Activated naive CD8-positive, alpha-beta T cell treated with anti-CD3 and anti-CD28 coated beads, Interleukin-2, amount 50 U/mL, for 16 hours (primary cell): ENCODE results near the gene KAT2B.
"Not testable (repeated sequence)": the region's sequence is repeated elsewhere in the genome, so short reads cannot be mapped to it uniquely, and the experiment has no call there.

Source experiments
- DNase-seq: peaks from one replicate; pipeline ENCODE4 v3.0.0-alpha.2; 2020; ENCODE audit warnings: low read depth, low spot score

KAT2B gene

DNA sequence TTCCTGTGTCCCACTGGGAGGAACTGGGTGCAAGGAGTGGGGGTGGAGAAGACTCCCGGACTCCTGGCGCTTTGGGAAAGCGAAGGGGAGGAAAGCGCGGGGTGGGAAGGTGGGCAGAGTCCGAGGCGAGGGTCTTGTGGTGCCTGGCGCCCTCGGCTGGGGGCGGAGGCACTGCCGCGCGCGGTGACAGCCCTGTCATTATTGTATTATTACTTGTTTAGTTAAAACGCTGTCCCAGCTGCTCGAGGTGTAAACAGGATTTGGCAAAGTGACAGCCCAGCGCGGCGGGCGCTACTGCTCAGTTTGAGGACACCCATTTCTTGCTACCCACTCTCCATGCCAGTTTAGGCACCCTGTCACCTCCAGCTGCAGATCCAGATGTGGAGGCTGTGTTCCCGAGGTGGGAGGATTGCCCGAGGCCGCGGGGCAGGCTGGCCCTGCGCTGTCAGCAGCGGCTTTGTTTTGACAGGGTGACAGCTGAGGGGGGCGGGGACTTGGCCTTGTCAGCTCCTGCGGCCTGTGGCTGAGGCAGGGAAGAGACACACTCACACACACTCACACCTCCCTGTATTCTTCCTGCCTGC is 1.0 kb downstream of the KAT2B start:
- DNase-seq = peak; percentile 47

DNA sequence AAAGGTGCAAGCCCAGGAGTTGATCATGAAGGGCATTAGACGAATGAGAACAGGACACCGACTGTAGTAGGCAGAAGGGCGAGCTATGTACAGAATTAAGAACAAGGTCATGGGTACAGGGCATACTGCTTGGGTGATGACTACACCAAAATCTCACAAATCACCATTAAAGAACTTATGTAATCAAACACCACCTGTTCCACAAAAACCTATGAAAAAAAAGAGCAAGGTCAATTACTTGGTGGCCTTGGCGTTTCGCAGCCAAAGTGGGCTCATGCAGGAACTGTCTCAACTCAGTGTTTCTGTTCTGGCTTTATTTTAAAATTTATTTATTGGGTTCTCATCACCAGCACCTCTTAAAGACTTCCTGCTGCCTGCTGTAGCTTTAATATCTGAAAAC is 2.1 kb downstream of the KAT2B start:
- DNase-seq = no peak

DNA sequence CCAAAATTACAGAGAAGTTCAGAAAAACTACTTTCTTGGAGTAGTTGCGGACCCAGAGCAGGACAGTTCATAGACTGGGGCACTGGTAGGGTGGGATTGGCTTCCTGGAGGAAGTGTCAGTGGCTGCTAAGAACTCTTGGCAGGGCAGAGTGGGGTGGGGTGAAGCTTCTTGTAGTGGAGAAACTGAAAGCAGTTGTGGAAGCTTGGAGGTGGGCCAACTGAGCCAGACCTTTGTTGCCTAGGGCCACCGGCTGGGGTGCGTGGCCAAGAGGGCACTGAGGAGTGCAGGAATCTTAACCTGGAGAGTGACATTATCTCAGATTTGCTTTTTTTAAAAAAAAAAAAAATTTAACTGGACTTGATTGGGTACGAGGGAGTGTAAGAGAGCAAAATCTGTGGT is 3.1 kb downstream of the KAT2B start:
- no peak for DNase-seq

DNA sequence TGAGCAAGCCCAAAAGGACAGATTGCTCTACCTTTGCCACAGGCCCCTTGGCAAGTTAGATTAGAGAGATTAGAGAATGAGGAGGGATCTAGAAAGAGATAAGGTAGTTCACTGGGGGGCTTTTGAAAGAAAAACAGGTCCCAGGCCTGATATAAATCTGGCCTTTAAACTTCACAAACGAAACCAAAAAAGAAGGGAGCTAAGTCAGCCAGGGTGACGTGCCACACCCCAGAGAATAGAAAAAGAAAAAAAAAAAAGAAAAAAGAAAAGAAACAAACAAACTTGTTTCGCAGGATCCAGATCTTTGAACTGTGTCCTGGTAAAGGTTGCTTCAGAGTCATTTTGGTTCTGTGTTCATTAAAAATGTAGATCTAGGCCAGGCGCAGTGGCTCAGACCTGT is 3.6 kb downstream of the KAT2B start:
- DNase-seq = no peak

DNA sequence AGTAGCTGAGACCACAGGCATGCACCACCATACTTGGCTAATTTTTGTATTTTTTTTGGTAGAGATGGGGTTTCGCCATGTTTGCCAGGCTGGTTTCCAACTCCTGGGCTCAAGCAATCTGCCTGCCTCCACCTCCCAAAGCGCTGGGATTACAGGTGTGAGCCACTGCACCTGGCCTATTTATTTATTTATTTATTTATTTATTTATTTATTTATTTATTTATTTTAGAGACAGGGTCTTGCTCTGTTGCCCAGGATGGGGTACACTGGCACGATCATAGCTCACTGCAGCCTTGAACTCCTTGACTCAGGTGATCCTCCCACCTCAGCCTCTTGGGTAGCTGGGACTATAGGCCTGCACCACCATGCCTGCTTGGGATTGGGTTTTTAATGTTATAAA is 4.9 kb downstream of the KAT2B start:
- DNase-seq = not testable (repeated sequence)

DNA sequence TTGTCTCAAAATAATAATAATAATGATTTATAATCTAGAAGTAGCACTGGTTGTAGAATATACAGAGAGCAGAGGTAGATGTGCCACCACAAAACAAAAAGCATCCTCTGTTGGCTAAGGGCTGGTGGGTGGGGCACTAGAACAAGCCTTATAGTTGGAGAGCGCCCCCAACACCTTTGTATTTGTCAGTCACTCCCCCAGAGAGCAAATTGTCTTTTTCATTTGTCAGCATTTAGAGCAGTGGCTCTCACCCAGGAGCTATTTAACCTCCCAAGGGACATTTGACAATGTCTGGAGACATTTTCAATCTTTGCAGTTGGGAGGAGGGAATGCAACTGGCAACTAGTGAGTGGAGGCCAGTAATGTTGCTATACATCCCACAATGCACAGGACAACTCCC is 6.3 kb downstream of the KAT2B start:
- no peak for DNase-seq

DNA sequence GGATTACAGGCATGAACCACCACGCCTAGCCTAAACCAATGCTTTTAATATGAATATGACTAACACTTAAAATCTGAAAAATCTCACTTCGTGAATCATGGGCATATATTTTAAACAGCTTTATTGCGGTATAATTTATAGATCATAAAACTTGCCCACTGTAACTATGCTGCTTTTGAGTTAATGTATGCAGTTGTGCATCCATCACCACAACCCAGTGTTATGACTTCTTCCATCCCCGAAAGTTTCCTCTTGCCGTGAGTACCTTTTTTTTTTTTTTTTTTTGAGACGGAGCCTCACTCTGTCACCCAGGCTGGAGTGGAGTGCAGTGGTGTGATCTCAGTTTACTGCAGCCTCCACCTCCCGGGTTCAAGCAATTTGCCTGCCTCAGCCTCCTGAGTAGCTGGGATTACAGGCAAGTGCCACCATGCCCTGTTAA is 7.1 kb downstream of the KAT2B start:
- no peak for DNase-seq

DNA sequence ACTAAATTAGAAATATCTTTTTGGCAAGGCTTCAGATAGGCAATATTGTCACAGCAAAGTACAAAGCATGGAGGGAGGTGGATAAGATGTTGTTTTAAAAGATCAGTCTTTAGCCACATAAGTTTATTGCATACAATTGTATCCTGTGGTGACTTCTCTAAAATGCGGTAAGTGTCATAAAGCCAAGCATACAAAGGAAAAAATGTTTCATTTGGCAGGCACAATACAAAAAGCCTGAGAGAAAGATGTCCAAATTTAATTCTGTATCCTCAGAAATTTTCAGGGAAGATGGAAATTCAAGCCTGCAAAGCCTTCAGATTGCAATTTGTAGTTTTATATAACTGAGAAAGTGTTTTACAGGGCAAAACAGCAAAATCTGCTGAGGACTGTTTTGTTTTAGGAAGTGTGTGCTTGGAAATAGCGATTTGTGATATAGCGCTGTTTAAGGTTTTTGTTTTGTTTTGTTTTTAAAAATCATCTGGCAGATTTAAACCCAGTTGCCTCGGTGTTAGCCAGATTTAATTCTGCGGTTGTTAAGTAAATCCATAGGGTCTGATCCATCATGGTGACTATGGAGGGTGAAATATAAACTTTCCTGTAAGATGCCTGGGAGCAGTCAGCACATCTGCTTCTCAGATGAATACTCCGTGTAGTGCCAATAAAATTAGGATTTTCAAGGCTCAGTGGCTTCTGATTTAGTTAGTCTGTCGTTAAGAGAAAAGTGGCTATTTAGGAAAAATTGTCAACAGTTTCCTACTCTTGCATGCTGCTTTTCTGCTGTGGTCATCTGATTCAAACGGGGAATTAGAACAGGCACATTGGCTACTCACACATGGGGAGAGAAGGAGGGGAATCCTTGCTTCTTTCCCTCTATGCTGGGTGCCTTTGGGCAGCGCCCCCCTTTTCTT is 8.0 kb downstream of the KAT2B start:
- no peak for DNase-seq

DNA sequence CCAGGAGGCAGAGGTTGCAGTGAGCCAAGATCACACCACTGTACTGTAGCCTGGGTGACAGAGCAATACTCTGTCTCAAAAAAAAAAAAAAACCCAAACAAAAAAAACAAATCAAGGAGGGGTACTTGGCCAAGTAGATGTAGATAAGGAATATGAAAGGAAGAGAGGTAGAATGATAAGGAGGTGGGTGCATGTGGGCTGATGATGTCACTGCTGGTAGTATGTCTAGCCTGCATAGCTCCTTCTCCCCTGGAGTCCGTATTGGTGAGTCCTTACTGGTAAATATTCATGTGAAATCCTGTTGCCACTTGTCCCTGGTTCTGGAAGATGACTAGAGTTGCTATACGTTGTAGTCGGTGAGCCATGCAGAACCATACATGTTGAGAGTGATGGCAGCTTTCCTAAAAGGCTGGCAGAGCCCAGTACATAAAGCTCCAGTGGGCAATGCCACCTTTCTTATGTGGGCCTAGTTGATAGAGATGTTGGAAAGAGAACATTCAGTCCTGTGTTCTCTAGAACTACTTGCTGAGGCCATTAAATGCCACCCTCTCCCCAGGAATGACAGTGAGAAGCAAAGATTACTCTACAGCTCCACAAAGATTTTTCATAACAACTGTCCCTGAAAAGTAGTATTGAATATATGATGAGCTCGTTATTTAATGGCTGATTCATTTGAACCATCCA is 11.0 kb downstream of the KAT2B start:
- no peak for DNase-seq

DNA sequence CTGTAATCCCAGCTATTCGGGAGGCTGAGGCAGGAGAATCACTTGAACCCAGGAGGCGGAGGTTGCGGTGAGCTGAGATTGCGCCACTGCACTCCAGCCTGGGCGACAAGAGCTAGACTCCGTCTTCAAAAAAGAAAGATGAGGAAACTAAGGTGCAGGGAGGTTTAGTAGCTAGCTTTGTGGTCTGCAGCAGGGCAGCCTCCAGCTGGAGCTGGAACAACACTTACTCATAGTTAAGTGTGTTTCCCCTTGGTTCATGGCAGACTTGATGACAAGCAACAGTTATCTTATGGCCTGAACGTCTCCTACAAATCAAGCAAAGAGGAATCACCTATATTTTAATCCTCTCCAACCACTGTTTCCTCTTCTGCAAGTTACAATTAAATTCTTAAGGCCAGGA is 12.6 kb downstream of the KAT2B start:
- DNase-seq = no peak

DNA sequence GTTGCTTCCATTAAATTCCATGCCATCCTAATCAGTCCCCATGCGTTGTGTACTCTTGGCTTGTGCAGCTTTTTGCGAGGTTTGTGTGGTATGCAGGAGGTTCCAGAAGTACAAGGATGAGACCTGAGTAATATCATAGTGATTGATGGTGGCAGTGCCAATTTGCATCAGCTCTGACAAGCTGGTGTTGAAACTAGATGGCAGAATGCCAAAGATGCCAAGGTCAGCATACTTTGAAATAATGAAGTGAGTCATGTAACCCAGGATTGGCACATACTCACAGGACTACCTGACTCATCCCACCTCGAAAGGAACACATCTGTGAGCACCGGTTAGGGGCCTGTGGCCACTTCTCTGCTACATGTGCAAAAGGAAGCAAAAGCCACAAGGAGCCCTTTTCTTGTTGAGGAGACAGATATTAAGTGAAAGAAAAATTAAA is 14.3 kb downstream of the KAT2B start:
- peak; percentile 34 for DNase-seq

DNA sequence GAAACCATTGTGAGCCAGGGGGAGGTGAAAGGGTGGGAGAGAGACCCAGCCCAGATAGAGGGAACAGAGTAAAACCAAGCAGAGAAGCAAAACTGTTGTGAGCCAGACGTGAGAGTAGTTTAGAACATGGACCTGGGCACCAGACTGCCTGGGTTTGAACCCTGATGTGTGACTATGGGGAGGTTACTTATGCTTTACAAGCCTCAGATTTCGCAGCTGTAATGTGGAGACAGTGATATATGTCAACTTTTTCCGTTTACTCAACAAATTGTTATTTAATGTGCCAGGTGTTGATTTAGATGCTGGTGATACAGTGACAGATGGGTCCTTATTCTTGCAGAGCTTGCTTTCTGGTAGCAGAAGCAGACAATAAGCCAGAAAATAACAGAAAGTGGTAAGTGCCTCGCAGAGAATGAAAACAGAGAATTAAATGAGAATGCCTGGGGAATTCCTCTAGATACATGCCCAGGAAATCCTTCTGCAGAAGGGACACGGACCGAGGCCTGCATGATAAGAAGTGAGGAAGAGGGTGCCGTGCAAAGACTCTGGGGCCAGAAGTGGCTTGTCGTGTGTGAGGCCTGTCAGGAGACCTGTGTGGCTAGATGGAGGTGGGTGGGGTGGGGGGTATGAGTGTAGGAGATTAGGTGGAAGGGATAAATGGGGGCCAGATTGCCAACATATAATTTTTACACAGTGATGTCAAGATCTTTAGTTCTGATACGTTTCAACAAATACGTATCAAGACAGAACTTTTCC is 15.0 kb downstream of the KAT2B start:
- no peak for DNase-seq

DNA sequence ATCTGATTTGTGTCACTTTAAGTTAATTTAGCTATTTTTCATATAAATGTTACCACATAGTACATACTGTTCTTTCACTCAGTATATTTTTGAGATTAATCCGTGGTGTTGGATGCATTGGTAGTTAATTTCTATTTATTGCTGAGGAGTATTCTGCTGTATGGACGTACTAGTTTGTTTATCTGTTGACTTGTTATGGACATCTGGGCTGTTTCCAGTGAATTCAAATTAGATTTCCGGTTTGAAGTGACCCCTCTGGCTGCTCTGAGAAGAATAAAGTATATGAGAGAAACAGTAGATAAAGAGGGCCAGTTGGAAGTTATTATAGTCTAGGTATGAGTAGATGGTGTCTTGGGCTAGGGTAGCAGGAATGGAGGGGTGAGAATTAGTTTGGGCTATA is 15.6 kb downstream of the KAT2B start:
- DNase-seq = no peak

DNA sequence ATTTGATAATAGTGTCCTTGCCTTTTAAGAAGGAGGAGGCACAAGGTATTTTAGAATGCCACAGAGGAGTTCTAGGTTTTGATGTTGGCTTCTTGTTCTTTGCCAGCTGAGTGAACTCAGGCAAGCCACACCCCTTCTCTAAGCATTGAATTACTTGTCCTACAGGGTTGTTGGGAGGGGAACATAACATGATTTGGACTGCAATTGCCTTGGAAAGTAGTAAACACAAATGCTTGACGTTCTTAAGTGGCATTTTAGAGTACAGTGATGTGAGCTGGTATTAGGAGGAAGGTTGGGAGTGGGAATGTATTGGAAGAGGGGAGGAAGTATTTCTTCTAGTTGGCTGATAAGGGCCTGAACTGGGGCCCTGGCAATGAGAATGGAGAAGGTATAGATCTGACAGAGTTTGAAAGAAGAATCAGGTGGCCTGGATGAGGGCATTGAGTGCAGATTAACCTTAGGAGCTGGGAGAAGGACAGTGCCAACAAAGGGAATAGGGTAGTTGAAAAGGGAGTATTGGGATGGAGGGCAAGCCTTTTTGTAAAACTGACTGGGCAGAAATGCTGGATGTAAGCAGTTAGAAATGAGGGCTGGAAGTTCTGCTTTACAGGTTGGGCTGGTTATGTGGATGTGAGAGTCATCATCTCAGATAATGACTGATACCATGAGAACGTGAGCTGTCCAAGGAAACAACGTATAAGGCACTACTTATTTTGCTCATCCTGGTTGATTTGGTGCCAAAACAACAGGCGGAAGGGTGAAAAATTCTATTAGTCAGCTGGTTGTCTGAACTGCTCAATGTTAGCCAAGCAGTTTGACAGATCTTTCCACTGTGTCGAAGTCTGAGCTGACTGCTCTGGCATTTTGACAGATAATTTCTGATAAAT is 16.7 kb downstream of the KAT2B start:
- no peak for DNase-seq

DNA sequence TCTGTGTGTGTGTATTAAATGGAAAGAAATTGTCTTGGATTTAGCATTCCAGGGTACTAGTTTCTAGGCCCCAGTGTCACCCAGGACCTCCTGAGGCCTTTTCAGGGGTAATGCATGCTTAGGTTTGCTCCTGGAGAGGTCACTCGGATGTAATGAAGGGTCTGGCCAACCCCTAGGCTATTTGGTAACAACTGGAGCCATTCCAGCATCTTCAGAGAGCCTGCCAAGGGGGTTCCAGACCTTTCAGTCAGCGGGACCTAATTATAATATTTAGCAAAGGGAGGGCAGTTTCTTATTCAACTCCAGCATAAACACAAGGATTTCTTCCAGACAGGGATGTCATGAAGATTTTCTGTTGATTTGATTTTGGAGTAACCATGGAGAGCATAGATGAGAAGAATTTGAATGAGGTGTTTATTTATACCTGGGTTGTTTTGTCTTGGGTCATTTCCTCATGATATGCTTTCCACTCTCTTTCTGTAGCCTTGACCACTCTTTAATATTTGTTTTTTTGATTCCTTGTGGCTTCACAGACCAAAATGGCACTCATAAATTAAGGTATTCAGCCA is 17.4 kb downstream of the KAT2B start:
- DNase-seq = no peak

DNA sequence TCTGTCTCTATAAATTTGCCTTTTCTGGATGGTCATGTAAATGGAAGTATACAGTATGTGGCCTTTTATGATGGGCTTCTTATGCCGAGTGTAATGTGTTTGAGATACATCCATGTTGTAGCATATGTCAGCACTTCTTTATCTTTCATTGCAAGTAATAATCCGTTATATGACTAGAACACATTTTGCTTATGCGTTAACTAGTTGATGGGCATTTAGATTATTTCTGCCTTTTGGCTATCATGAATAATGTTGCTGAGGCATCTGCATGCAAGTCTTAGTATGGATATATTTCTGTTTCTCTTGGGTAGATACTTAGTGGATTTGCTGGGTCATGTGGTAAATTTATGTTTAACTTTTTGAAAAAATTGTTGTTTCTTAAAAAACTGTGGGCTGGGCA is 19.7 kb downstream of the KAT2B start:
- DNase-seq = no peak

DNA sequence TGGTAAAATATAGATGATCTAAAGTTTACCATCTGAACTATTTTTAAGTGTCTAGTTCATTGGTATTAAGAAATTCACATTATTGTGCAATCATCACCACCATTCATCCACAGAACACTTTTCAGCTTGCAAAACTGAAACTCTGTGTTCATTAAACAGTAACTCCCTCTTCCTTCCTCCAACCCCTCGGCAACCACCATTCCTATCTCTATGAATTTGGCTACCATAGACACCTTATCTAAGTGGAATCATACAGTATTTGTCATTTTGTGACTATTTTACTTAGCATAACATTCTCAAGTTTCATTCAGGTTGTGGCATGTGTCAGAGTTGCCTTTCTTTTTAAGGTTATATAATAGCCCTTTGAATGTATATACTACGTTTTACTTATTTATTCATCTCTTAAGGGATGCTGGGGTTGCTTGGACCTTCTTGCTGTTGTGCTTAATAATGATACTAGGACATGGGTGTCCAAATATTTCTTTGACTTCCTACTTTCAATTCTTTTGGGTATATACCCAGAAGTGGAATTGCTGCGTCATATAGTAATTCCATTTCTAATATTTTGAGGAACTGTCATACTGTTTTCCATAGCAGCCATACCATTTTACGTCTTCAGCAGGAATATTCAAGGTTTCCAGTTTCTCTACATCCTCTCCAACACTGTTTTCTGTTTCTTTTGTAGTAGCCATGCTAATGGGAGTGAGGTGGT is 20.9 kb downstream of the KAT2B start:
- DNase-seq = no peak

DNA sequence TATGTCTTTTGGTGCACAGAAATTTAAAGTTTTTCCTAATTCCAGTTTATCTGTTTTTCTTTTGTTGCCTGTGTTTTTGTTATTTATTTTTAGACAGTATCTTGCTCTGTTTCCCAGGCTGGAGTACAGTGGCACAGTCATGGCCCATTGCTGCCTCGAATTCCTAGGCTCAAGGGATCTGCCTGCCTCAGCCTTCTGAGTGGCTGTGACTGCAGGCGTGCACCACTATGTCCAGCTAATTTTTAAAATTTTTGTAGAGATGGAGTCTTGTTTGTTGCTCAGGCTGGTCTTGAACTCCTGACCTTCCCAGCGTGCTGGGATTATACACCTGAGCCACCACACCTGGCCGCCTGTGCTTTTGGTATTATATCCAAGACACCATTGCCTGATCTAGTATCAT is 22.8 kb downstream of the KAT2B start:
- no peak for DNase-seq

DNA sequence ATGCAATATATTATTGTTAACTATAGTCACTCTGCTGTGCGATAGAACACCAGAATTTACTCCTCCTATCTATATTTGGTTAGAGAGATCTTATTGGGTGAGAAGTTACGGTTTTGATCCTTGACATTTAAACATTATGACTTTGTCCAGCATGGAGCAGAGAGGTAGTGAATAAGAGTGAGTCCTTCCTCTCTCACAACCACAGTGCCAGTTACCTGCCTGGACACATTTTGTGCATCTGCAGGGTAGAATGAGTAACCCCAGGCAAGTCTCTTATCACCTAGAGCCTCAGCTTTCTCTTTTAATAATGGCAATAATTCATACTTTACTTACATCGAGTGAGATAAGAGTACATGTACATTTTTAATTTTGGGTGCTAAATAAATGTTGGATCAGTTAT is 24.1 kb downstream of the KAT2B start:
- DNase-seq = no peak
